ENCODE results near the gene ZNF341. TPM values are rescaled to one million over a fixed set of nuclear protein-coding genes. Genes with fewer than 3 reads are reported as not detected.

ZNF341 gene
- total and polyA plus RNA-seq, 2 of the 8 experiments (the other 6 are each of a cell fraction or from before 2014, with no cell fraction given) = 5.8 to 6.4 TPM

DNA sequence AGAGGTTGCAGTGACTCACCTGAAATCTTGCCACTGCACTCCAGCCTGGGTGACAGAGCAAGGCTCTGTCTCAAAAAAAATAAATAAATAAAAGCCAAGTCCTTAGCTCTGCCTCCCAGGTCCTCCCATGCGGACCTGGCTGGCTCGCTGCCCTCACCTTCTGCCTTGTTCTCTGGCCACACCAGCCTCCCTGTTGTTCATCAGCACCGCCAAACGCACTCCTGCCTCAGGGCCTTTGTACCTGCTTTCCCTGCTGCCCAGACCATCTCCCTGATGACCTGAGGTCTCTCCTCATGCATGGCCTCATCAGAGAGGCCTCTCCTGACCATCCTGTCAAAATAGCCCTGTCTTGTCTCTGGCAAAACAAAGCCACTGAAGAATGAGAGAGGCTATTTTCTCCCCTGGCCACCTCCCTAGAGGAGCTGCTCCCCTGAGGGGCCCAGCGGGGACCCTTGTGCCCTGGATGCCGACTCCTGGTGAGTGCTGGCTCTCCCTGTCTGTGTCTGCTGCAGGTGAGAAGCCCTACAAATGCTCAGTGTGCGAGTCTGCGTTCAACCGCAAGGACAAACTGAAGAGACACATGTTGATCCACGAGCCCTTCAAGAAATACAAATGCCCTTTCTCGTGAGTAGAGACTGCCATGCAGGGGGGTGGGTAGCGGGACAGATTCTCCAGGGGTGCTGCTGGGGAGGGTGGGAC is 56.7 kb downstream of the ZNF341 start (continued):
- TF ChIP-seq, protein P1, sequence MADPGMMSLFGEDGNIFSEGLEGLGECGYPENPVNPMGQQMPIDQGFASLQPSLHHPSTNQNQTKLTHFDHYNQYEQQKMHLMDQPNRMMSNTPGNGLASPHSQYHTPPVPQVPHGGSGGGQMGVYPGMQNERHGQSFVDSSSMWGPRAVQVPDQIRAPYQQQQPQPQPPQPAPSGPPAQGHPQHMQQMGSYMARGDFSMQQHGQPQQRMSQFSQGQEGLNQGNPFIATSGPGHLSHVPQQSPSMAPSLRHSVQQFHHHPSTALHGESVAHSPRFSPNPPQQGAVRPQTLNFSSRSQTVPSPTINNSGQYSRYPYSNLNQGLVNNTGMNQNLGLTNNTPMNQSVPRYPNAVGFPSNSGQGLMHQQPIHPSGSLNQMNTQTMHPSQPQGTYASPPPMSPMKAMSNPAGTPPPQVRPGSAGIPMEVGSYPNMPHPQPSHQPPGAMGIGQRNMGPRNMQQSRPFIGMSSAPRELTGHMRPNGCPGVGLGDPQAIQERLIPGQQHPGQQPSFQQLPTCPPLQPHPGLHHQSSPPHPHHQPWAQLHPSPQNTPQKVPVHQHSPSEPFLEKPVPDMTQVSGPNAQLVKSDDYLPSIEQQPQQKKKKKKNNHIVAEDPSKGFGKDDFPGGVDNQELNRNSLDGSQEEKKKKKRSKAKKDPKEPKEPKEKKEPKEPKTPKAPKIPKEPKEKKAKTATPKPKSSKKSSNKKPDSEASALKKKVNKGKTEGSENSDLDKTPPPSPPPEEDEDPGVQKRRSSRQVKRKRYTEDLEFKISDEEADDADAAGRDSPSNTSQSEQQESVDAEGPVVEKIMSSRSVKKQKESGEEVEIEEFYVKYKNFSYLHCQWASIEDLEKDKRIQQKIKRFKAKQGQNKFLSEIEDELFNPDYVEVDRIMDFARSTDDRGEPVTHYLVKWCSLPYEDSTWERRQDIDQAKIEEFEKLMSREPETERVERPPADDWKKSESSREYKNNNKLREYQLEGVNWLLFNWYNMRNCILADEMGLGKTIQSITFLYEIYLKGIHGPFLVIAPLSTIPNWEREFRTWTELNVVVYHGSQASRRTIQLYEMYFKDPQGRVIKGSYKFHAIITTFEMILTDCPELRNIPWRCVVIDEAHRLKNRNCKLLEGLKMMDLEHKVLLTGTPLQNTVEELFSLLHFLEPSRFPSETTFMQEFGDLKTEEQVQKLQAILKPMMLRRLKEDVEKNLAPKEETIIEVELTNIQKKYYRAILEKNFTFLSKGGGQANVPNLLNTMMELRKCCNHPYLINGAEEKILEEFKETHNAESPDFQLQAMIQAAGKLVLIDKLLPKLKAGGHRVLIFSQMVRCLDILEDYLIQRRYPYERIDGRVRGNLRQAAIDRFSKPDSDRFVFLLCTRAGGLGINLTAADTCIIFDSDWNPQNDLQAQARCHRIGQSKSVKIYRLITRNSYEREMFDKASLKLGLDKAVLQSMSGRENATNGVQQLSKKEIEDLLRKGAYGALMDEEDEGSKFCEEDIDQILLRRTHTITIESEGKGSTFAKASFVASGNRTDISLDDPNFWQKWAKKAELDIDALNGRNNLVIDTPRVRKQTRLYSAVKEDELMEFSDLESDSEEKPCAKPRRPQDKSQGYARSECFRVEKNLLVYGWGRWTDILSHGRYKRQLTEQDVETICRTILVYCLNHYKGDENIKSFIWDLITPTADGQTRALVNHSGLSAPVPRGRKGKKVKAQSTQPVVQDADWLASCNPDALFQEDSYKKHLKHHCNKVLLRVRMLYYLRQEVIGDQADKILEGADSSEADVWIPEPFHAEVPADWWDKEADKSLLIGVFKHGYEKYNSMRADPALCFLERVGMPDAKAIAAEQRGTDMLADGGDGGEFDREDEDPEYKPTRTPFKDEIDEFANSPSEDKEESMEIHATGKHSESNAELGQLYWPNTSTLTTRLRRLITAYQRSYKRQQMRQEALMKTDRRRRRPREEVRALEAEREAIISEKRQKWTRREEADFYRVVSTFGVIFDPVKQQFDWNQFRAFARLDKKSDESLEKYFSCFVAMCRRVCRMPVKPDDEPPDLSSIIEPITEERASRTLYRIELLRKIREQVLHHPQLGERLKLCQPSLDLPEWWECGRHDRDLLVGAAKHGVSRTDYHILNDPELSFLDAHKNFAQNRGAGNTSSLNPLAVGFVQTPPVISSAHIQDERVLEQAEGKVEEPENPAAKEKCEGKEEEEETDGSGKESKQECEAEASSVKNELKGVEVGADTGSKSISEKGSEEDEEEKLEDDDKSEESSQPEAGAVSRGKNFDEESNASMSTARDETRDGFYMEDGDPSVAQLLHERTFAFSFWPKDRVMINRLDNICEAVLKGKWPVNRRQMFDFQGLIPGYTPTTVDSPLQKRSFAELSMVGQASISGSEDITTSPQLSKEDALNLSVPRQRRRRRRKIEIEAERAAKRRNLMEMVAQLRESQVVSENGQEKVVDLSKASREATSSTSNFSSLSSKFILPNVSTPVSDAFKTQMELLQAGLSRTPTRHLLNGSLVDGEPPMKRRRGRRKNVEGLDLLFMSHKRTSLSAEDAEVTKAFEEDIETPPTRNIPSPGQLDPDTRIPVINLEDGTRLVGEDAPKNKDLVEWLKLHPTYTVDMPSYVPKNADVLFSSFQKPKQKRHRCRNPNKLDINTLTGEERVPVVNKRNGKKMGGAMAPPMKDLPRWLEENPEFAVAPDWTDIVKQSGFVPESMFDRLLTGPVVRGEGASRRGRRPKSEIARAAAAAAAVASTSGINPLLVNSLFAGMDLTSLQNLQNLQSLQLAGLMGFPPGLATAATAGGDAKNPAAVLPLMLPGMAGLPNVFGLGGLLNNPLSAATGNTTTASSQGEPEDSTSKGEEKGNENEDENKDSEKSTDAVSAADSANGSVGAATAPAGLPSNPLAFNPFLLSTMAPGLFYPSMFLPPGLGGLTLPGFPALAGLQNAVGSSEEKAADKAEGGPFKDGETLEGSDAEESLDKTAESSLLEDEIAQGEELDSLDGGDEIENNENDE (IDR thresholded peaks at IDR 0.05; ENCODE audit: insufficient replicate concordance, low read length) = no peak
- no peak for TF ChIP-seq POLR2AphosphoS5 (IDR thresholded peaks at IDR 0.05; ENCODE audit: low read depth, low read length)
- TF ChIP-seq GTF2F1 (IDR thresholded peaks at IDR 0.05; ENCODE audit: borderline replicate concordance, low read depth, low read length) = no peak
- no peak for TF ChIP-seq RXRA (IDR thresholded peaks at IDR 0.05; ENCODE audit: insufficient read depth, low read depth, low read length)
- TF ChIP-seq SIRT6 (IDR thresholded peaks at IDR 0.05; ENCODE audit: low read length) = no peak
- TF ChIP-seq CHD2 (IDR thresholded peaks at IDR 0.05; ENCODE audit: low read length) = no peak
- no peak for TF ChIP-seq RNF2 (IDR thresholded peaks at IDR 0.05; ENCODE audit: borderline replicate concordance, low read depth, low read length, missing control alignments, poor library complexity, severe bottlenecking)
- TF ChIP-seq MAFK (IDR thresholded peaks at IDR 0.05; ENCODE audit: low read depth, low read length) = no peak
- TF ChIP-seq POU5F1 (IDR thresholded peaks at IDR 0.05; ENCODE audit: low read depth, low read length) = no peak
- no peak for TF ChIP-seq POLR2A (IDR thresholded peaks at IDR 0.05; ENCODE audit: control extremely low read depth in 1 of 2, low read depth in 2 of 2, low read length in 2 of 2)

All from H1 (cell line).